Activated CD4-positive, alpha-beta T cell treated with anti-CD3 and anti-CD28 coated beads, Interleukin-2, amount 50 U/mL, for 1 hour (primary cell): ENCODE measurements around the gene CACNG5.
"Not testable (repeated sequence)": the region's sequence is repeated elsewhere in the genome, so short reads cannot be mapped to it uniquely, and the experiment has no call there.

Experiments
- DNase-seq: peaks from one replicate; pipeline ENCODE4 v3.0.0-alpha.2; 2020

Gene CACNG5

GRCh38 chr17:66850692-66851091, 15.8 kb downstream of the CACNG5 start:
- DNase-seq: no peak

- peak; percentile 5 for DNase-seq
Measured at GRCh38 chr17:66855204-66855603, 20.3 kb downstream of the CACNG5 start.

DNA sequence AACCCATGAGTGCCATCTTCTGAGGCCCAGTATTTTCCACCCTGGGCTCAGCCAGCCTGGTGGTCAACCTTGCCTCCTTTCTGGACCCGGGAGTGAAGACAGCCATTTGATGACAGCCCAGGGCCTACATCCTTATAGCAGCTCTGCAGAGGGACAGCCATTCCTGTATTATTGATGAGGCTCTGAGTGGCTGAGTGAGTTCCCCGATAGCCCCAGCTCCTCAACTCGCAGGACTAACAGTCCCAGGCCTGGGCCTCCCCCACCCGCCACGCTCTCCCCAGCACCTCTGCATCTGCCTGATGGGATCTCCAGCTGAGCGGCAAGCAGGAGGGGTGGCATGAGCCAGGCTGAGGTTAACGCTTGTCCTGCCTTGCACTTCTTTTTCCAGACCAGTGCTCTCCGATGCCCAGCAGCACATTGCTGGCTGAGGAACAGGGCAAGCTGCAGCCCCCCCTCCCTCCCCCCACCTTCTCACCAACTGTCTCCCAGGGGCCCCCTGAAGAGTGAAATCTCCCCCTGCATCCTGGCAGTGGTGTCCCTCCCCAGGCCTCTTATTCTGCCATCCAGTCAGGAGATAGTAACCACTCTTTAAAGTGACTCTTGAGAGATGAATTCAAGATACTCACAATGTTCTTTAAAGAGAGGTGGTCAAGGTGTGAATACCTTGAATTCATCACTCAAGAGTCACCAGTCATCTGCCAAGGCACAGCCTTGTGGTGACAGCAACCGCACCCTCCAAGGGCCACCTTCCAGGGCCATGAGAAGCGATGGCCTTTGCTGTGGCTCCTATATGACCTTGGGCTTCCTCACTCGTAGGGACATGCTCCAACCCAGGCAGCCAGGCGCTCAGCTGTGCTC, 23.5 kb downstream of the CACNG5 start:
- no peak for DNase-seq

DNA sequence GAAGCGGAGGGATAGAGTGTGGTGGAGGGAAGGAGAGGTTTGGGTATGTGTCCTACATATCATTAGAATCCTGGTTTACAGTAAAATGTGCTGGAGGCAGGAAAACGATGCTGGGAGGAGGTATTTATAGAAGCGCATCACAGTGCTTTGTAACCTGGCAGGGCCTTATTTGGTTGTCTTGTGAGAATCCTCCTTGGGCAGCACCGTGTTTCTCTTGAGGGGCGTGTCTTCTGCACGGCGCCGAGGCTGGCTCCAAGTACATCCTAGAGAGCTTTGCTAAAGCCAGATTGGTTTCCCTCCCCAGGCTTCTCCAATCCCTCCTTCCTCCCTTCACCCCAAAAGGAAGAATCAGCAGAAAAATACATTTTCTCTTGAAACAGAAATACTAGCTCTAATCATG, 24.4 kb downstream of the CACNG5 start:
- no peak for DNase-seq

DNA sequence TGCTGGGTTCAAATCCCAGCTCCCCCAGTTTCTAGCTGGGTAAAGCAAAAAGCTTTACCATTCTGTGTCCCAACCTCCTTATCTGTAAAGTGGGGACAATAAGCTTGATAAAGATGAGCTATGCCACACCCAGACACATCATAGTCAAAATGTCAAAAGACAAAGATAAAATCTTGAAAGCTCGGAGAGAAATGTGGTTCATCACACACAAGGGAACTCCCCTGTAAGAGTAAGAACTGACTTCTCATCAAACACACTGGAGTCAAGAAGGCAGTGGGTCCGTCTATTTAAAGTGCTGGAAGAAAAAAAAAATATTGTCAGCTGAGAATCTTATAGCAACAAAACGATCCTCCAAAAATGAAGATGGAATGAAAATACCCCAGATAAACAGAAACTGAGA, 25.3 kb downstream of the CACNG5 start:
- DNase-seq: no peak

GRCh38 chr17:66863820-66864219, 28.9 kb downstream of the CACNG5 start:
- DNase-seq: no peak

DNA sequence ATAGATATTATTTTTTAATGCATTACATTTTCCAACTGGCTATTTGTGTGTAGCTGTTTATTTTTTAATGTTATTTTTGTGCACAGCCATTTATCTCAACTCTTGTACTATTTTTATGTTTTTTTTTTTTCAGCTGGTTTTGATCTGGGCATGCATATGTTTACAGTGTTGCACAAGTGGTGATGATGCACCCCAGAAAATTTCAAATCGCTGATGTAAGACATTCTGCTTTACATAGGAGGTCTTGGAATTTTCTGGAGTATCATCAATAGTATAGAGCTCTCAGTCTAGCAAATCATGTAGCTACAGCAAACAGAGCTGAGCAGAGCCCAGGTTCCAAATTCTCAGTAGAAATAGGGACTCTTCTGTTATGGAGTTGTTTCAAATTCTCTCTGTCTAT, 30.2 kb downstream of the CACNG5 start:
- no peak for DNase-seq

DNA sequence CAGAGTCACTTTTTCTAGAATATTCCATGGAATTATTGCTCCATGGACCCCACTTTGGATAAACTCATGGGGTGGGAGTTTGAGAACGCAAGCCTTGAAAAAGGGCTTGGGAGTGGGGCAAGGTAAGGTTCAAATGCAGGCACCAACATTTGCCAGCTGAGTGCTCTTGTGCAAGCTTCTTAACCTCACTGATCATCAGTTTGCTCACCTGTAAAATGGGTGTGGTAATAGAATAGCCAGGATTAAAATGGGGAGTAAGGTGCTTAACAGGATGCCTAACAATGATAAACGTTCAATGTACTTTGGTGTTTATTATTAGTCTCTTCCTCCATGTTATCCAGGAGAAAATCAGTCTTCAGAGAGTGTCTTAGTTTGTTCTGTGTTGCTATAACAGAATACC, 39.0 kb downstream of the CACNG5 start:
- DNase-seq: no peak

GRCh38 chr17:66884931-66885330, 50.0 kb downstream of the CACNG5 start:
- no peak for DNase-seq

DNA sequence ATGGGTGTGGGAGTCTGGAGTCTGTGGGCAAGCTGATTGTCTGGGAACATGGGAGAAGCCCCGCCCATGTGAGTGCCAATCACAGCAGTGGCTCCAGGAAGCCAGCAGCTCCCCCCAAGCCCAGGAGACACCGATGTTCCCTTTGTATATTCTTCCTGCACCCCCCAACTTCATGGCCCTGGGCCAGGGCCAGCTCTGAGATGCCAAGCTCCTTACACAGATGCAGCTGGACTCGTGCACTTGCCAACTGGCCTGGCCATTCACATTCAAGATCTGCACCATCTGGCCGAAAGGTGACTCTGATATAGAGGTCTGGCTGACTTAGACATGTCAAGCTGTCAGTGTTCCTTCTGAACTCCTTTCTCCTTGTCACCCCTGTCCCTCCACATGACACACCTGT, 50.5 kb downstream of the CACNG5 start:
- DNase-seq: no peak

GRCh38 chr17:66889480-66890230, 54.7 kb downstream of the CACNG5 start:
- no peak for DNase-seq

GRCh38 chr17:66892246-66892645, 57.3 kb downstream of the CACNG5 start:
- no peak for DNase-seq

GRCh38 chr17:66893382-66893781, 58.5 kb downstream of the CACNG5 start:
- DNase-seq: no peak

- DNase-seq: no peak
Measured at GRCh38 chr17:66893863-66894262, 58.9 kb downstream of the CACNG5 start.

DNA sequence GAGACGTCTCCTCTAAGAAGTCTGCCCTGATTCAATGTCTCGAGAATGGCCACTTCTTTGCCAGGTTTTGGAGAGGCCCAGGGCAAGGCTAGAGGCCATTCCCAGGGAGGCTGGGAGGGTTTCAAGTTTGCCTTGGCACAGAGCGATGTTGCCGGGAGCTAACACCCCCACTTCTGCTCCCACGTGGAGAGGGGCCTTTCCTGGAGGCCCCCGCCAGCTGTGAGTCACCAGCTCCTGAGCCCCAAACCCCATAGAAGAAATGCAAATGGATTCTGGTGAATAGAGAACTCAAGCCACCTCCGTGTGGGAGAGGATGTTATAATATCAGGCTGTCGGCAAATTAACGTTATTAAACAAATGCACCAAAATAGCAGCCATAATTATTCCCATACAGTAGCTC, 62.2 kb downstream of the CACNG5 start:
- DNase-seq: no peak

GRCh38 chr17:66898536-66898935, 63.6 kb downstream of the CACNG5 start:
- no peak for DNase-seq

- no peak for DNase-seq
Measured at GRCh38 chr17:66900126-66901010, 65.5 kb downstream of the CACNG5 start.

- DNase-seq: not testable (repeated sequence)
Measured at GRCh38 chr17:66903296-66903695, 68.4 kb downstream of the CACNG5 start.

DNA sequence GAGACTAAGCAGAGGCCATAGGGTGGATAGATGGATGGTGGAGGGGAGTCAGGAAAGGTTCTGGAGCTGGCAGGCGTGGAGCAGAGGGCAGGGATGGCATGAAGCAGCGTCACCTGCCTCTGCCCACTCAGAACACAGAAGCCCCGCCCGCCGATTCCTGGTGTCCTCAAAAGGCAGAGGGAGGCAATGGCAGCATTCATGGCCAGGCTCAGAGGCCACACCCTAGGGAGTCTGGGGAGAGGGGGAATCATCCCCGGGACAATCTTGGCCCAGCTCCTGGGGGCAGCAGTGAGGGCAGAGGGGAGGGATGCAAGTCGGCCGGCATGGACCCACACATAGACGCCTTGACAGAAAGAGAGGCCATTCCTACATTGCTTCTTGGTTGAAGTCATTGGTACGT, 68.9 kb downstream of the CACNG5 start:
- no peak for DNase-seq

DNA sequence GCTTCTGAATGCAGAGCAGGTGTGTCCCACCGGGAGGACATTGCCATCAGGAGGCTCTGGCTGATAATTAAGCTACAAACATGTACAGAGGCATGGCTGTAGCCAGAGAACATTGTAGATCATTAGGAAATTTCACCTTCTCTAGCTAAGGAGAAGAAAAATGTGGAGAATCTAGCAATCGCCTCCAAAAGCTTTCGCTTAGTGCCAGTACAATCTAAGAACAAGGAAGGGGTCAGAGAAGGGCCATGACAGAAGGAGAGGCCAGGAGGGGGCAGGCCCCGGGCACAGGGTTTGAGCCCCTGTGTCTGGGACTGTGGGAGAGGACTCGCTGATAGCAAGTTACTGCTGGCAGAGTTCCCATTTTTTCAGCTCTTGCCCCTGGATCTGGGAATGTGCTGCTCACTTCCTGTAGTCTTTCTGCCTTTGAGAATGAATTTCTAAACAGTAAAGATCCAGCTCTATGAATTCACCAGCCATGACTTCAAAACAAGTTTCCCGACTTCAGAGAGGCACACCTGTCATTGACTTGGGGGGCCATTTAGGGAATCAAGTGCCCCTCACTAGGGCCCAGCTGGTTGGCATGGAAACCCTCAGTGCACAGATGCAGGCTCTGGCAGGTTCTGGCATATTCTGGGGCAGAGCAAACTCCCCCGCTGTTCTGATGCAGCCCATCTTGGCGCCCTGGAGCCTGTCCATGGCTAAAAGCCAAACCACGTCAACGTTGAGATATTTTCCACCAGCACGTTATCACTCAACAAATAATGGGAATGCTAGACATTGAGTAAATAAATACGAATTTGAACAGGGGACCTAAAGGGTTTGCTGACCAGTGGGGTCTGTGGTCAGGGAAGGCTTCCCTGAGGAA, 70.1 kb downstream of the CACNG5 start:
- DNase-seq: no peak

- DNase-seq: peak; percentile 54
Measured at GRCh38 chr17:66906321-66907278, 71.7 kb downstream of the CACNG5 start.
